GM18502 (cell line): ENCODE data around the gene TSPEAR.

ENCODE experiments used
- ATAC-seq: cut with Tn5 transposase; IDR thresholded peaks from one replicate; pipeline ENCODE4 v1.9.1; 2021; ENCODE audit warnings: mild to moderate bottlenecking; ENCODE audit not compliant: unreplicated experiment, poor library complexity

The TSPEAR gene

DNA sequence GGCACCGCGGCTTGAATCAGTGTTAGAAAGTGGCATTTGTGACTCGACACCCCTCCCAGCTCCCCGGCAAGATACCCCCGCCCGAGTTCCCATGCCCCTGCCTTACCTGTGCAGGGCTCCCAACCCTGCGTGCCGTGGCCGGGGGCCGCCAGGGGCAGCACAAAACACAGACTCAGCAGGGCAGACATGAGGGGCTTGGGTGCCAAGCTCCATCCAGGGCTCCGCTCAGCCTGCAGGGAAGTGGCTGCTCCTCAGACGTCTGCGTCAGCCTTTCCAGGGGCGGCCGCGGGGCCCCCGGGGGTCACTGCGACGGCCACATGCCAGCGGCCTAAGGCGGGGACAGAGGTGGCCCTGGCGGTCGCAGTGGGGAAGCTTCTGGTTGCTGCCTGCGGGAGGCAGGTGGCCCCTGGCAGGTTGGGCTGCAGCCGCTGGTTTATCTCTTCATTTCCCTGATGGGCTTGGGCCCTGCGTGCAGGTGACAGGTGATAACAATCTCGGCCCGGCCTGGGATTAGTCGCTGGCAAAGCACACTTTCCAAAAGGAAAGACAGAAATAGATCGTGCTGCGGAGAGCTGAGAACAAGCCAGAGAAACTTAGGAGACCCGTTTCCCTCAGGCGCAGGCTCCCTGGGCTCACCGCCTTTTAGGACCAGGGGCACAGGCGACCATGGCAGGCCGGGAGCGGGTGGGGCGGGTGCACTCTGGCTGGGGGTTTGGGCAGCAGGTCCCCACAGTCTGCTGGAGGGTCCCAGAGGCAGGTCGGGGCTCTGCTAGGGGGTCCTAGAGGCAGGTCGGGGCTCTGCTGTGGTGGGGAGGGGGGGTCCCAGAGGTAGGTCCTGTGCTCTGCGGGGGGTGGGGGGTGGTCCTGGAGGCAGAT is at the start of gene TSPEAR:
Gene TSPEAR (minus strand): TSS at position 246 of the 876 bp plus-strand sequence. CDS start 58 bp downstream, at position 188.
- no peak for ATAC-seq

DNA sequence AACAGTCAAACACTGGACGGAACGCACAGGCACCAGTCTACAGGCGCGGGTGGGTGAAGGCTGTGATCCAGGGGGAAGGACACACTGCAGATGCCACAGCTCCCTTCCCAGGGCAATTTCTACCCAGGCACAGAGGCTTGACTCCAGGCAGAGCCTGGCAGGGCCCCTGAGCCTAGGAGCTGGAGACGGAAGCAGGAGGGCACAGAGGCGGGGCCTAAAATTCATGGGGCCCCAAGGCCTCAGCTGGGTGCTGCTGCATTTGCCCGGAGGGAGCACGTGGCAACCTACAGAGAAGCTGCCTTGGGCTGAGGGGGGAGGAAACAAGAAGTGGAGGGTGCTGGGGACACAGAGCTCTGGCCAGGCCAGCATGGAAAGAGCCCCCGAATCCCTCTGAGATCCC is 49.0 kb upstream of the TSPEAR start:
- no peak for ATAC-seq

DNA sequence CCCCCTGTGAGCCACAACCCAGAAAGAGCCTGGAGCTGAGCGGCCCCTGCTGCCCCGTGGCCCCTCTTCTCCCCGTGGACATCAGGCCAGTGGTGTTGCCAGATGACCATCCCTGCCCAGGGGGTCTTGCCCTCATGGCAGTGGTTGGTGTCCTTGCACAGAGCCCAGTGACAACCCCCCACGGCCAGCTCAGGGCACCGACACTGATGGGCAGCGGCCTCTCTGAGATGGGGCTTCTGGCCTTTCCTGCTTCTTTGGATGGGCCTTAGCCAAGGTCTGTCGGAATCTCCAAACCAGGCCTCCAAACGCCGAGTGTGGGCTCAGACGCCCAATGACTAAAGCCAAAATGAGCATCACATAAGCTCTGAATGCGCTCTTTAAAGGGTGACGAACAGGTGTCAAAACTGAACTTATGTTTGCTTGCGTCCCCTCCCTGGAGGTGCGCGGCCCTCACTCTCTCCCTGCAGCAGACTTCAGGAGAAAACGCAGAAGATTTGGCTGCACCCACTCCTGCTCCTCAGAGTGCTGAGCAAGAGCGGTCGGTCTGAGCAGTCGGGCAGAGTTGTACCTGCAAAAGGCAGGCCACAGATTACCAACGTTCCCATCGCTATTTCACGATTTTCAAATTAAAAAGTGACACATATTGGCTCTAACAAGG is 48.4 kb upstream of the TSPEAR start:
- ATAC-seq: no peak

DNA sequence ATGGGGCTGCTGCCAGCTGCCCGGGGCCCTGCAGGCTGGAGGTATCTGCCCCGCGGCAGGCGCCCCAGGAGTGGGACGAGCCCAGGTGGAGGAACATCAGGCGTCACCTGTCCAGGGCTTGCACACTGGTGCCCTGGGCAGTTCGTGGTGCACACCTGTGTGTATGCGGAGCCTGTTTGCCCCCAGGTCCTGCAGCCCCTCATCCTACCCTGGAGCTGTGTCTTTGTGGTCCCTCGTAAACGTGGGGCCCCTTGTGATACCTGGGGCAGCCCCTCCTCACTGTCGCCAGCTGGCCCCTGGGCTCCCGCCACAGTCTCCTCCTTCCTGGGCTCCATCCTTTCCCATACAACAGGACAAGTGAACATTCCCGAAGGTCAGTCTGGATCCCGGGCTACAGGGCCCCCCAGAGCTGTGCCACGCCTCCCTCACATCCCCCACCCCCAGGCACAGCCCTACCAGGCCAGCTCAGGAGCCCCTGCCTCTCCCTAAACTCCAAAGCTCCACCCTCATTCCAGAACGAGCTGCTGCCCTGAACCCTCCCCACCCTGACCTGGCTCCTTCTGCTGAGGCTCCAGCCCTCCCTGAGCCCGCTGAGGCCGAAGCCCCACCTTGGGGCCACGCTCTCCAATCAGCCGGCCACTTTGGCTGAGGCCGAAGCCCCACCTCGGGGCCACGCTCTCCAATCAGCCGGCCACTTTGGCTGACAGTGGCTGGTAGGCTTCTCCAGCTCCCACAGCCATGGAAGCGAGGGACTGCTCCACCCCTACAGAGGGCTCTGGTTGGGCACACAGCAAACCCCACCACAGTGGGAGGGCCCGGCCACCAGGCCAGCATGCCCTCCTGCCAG is 47.6 kb upstream of the TSPEAR start:
- no peak for ATAC-seq

DNA sequence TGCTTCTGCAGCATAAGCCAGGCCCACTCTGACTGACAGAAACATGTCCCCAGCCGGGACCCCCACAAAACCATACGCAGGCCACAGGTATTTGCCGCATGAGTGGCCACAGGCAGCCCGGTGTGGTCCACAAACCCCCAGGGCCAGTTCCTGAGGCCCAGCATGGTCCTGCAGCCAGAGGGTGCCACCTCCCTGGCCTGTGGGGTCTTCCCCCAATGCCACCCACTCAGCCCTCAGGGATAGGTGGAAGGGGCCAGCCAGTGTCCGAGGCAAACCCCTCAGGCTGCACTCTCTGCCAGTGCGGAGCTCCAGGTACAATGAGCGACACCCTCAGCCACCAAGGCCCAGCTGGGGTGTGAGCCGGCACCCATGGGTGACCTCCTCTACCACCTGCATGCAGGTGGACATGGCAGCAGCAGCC is 46.8 kb upstream of the TSPEAR start:
- ATAC-seq: no peak

DNA sequence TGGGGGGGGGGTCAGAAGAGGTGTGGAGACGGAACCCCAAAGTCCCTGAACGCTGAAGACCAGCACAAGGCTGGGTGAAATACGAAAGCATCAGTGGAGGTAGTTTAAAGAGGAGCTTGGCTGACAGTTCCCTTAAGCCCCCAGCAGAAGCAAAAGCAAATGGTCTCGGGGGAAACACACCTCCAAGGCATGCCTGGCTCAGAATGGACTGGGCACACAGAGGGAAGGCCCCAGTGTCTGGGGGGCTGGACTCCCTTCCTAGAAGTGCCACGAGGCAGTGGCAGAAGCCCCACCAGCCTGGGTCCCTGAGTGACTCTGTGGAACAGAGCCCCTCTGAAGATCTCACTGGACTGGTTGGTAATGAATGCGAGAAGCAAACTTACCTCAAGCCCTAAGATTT is 46.4 kb upstream of the TSPEAR start:
- ATAC-seq: no peak

DNA sequence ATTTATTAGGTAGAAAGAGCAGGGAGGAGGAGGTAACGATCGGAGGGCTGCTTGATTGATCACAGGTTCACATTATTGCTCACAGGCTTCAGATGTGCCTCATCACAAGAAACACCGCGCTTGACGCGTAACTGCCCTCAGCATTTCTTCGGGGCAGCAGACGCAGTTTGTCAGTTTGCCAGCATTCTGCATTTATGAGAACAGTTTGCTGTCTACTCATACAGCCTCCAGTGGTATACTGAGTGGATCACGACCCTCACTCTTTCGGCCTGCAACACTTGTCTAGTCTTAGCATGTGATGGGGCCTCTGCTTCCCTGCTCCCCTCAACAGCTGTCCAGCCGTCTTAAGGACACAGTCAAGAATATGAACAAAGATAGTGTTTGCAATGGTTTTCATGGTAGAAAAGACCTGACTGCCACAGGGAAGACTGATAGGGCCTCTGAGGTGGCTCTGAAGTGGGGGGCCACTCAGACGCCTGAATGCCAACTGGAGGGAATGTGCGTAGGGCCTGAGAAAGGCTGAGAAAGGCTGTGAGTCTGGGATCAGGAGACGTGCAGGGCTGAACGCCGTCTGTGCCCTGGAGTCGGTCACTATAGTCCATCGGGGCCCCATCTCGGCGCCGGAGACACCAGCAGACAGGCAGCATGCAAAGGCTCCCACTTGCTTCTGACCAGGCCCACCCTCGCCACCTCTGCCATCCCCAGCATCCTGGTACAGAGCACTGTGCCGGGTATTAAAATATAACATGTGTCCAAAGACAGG is 45.2 kb upstream of the TSPEAR start:
- ATAC-seq: no peak

DNA sequence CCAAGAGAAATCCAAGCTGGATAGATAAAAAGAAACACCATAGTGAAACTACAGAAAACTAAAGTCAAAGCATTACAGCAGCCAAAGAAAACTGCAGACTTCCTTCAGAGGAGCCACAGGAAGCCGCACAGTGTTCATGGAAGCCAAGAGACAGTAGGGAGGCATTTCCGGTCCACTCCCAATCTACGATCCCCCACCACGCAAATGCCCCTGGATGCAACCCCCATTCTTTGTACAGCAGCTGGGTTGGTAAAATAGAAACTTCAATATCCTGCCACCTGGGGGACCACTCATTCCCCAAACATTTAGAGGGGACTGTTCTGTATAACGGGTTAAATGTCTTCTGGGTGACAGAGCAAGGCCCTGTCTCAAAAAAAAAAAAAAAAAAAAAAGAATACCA is 43.9 kb upstream of the TSPEAR start:
- ATAC-seq: no peak

DNA sequence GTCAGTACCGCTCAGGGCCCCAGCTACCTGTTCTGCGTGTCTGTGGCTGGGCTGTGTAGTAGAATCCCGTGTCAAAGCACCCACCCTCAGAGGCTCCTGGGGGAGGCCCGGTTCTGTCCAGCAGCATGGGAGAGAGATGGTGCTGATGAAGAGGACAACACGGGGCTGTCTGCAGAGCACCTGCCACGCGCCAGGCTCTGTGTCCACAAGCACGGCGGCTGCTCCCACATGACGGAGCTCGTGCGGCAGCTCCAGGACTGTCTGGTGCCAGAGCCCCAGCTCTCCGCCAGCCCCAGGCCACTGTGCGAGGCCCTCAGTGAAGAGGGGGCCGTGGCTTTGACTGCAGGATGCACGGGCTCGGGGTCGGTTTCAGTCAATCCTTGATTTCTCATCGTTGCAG is 42.0 kb upstream of the TSPEAR start:
- ATAC-seq: no peak

DNA sequence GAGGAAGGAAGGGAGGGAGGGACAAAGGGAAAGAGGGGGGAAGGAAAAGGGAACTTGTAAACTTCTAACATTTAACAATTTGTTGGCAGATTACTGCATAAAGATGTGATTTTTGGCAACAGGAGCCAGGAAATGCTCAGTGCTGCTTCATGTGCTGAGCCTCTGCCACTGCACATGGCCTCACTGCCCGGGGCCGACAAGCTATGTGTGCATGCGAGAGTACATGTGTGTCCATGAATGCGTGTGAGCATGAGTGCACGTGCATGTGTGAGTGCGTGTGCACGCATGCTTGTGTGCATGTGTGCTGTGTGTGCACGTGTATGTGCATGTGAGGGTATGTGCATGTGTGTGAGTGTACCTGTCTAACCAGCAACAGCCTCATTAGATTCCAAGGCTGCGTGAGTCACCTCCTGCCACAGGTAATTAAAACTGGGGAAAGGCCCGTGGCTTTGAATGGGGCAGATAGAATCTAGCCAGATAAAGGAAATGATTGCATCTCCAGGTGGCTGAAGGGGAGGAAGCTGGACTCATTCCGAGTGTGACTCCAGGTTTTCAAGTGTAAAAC is 41.4 kb upstream of the TSPEAR start:
- no peak for ATAC-seq

DNA sequence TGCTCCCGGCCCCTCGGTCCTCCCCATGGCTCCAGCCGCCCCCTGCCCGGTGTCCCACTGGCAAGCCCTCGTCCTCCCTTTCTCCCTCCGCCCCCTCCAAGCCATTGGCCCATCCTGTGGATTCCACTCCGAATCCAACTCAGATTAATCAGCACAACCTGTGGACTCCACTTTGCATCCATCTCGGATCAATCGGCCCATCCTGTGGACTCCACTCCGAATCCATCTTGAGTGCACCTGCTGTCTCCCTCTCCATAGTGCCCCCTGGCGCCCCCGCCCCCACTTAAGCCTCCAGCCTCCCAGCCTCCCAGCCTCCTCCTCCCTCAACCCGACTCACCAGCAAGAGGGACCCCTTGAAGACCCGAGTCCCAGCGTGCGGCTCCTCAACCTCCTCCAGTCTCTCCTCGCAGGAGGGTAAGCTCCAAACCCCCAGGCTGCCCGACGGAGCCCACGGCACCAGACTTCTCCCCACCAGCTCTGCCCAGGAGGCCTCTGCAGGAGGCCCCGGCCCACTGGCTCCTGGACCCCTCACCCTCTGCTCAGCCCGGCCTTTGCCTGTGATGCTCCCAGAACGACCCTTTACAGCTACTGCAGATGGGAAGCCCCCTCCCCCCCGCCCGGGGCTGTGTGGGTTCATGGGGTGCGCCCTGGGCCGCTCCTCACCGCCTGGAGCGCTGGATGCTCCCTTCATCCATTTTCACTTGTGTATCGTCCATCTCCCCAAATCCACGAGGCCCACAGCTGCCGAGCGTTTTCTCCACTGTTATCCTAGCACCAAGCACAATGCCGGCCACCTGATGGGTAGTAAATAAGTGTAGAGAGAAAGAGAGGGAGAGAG is 40.6 kb upstream of the TSPEAR start:
- ATAC-seq: no peak

DNA sequence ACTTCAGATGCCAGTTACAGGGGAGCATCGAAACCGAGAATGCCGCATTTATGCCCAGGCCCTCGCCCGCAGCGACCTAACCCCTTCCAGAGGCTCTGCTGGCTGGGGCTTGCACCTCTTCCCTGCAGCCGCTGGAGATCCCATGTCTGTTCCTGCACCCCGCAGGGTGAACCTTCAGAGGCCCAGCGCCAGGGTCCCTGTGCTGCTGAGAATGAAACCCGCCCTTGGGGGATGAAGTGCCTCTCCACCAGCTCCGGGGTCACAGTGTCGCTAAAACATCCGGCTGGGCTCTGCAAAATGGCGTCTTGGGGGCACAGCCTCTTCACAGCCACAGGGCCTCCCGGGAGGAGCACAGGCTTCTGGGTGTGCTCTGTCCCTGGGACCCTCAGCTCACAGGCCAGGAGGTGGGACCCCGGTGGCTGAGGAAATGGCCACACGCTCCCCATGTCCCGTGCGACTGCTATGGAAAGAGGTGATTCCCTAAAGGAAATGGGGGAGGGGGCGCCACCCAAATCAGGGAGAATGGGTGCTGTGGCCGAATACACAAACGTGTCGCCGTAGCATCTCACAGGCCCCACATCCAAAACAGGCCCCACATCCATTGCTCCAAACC is 39.9 kb upstream of the TSPEAR start:
- ATAC-seq: no peak

DNA sequence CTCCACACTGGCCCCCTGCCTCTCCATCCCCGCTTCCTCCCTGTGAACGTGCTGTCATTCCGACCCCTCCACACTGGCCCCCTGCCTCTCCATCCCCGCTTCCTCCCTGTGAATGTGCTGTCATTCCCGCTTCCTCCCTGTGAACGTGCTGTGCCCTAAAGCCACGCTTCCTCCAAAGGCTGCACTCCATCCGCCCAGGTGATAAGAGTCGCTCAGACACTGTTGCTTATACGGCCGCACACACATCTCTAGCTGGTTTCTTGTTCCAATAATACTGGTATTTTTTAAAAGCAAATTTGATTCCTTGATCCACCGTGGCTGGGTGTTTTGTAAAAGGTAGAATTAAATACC is 39.3 kb upstream of the TSPEAR start:
- ATAC-seq: no peak

DNA sequence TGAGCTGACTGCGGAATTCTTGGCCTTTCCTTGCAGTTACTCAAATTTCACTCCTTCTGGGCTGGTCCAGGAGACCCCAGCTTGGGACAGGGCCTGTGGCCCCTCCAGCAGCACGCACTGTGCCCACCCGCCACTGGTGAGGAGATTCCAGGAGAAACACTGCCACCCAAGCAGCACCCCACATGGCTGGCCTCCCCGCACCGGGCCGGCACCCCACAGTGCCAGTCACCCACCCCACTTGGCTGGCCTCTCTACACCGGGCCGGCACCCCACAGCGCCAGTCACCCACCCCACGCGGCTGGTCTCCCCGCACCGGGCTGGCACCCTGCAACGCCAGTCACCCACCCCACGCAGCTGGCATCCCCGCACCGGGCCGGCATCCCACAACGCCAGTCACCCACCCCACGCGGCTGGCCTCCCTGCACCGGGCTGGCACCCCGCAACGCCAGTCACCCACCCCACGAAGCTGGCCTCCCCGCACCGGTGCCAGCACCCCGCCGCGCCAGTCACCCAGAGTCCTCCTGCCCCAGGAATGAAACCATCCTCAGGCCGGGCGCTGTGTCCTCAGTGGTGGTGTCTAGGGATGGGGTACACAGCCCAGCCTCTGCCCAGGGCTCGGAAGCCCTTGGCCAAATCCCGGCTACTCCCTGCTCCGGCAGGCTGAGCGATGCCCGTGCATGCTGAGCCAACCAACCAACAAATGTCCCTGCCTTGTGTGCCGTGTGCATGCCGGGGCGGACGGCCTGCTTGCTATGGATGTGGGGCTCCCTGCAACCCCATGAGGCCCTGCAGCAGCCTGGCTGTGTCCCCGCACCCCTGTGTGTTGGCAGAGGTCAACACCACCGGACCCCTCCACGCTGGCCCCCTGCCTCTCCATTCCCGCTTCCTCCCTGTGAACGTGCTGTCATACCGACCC is 38.6 kb upstream of the TSPEAR start:
- ATAC-seq: no peak

DNA sequence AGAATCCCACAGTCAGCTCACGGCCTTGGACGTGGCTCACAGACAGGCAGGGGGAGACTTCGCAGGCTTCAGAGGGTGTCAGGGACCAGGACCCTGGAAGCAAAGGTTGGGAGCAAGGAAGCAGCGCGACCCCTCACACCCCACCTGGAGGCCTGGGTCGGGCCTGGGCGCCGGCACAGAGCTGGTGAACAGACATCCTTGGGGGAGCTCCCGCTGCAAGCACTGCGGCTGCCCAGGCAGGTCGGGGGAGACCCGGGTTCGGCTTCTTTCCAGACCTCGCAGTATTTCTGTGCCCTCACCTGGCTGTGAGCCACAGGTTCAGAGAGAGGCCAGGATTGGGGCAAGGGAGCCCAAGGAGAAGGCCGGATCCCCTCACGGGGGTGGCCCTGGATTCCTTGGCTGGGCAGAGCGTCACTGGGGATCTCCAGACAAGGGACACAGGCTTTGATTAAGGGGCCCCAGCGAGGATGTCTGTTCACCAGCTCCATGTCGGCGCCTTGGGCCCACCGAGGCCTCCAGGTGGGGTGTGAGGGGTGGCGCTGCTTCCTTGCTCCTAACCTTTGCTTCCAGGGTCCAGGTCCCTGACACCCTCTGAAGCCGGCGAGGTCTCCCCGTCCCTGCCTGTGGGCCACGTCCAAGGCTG is 37.9 kb upstream of the TSPEAR start:
- ATAC-seq: no peak

DNA sequence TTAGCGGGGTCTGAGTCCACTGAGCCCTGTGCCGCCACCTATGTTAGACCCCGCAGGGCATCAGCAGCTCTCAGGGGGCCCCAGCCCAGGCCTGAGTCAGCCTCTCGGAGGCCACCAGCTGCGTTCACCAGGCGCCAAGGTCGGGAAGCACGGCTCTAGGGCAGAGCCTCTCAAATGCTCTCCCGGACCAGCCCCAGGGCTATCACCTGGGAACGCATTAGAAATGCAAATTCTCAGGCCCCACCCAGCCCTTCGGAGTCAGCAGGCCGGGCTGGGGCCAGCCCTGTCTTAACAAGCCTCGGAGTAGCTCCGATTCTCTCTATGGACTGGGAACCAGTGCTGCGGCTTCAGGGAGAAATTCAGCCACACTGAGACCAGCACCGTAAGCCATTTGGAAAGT is 37.2 kb upstream of the TSPEAR start:
- ATAC-seq: no peak
